ENCODE data around the gene AKAP1. TPM values are rescaled to one million over a fixed set of nuclear protein-coding genes. Genes with fewer than 3 reads are reported as not detected.

The AKAP1 gene
- polyA plus RNA-seq, 1 donor (not counting 4 experiments of a cell fraction or from before 2014, with no cell fraction given) = 24.1 TPM

DNA sequence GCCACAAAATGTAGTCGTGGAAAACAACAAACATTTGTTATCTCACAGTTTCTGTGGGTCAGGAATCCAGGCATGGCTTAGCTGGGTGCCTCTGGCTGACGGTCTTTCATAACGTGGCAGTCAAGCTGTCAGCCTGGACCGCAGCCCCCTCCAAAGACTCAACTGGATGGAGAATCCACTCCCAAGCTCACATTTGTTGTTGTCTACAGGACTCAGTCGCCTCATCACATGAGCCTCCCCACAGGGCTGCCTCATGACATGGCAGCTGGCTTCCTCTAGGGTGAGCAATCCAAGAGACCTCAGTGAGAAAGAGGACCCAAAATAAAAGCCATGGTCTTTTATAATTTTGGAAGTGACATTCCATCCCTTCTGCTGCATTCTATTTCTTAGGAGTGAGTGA lies 34.7 kb upstream of the AKAP1 start:
- Histone ChIP-seq H3K4me3 (ENCODE audit: control insufficient read depth in 2 of 3, extremely low read depth in 1 of 3, insufficient read depth in 2 of 3, low read depth in 1 of 3, low read length in 3 of 3) (no peak overlapping the region), H3K9me3 (ENCODE audit: control insufficient read depth, low read depth, low read length) (no peaks in the 10 kb centered on the region), H3K27me3 (ENCODE audit: control insufficient read depth, extremely low read depth, insufficient read depth, low read length) (peaks cover 15% of the 10 kb centered on the region), H3K4me2 (ENCODE audit: control insufficient read depth, extremely low read depth, insufficient read depth, low read depth, low read length) (no peak overlapping the region), H3K36me3 (ENCODE audit: control insufficient read depth in 2 of 2, extremely low read depth in 1 of 2, insufficient read depth in 2 of 2, low read length in 2 of 2) (no peaks in the 10 kb centered on the region), H3K4me1 (ENCODE audit: control insufficient read depth, extremely low read depth, insufficient read depth, low read length) (peaks cover 29% of the 10 kb centered on the region), H3K27ac (ENCODE audit: control insufficient read depth, insufficient read depth, low read length) (no peak overlapping the region), H3K79me2 (ENCODE audit: control insufficient read depth, insufficient read depth, low read length) (no peaks in the 10 kb centered on the region), H3K9ac (ENCODE audit: control insufficient read depth, extremely low read depth, insufficient read depth, low read length) (no peak overlapping the region), H4K20me1 (ENCODE audit: control insufficient read depth, extremely low read depth, insufficient read depth, low read length) (no peaks in the 10 kb centered on the region), H3K9me1 (ENCODE audit: control insufficient read depth, extremely low read depth, insufficient read depth, low read length) (no peaks in the 10 kb centered on the region), H2AFZ (ENCODE audit: control insufficient read depth, low read length) (no peak overlapping the region)
- FAIRE-seq (no peak), DNase-seq (ENCODE audit: low read depth, low spot score) (no peak)
- dilution Hi-C loops (cut with MboI; ENCODE audit: extremely low pct_ligation_motif_present, low sequenced_read_pairs) = no loop called here
- TF ChIP-seq, protein P1, sequence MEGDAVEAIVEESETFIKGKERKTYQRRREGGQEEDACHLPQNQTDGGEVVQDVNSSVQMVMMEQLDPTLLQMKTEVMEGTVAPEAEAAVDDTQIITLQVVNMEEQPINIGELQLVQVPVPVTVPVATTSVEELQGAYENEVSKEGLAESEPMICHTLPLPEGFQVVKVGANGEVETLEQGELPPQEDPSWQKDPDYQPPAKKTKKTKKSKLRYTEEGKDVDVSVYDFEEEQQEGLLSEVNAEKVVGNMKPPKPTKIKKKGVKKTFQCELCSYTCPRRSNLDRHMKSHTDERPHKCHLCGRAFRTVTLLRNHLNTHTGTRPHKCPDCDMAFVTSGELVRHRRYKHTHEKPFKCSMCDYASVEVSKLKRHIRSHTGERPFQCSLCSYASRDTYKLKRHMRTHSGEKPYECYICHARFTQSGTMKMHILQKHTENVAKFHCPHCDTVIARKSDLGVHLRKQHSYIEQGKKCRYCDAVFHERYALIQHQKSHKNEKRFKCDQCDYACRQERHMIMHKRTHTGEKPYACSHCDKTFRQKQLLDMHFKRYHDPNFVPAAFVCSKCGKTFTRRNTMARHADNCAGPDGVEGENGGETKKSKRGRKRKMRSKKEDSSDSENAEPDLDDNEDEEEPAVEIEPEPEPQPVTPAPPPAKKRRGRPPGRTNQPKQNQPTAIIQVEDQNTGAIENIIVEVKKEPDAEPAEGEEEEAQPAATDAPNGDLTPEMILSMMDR (optimal IDR thresholded peaks at IDR 0.05 in 1 of 3, IDR thresholded peaks at IDR 0.05 in 1 of 3, conservative IDR thresholded peaks at IDR 0.05 in 1 of 3; ENCODE audit: extremely low read depth in 1 of 3, insufficient read depth in 2 of 3, low read length in 3 of 3) = no peak
- TF ChIP-seq EZH2 (IDR thresholded peaks at IDR 0.05; ENCODE audit: low read length) = no peak

DNA sequence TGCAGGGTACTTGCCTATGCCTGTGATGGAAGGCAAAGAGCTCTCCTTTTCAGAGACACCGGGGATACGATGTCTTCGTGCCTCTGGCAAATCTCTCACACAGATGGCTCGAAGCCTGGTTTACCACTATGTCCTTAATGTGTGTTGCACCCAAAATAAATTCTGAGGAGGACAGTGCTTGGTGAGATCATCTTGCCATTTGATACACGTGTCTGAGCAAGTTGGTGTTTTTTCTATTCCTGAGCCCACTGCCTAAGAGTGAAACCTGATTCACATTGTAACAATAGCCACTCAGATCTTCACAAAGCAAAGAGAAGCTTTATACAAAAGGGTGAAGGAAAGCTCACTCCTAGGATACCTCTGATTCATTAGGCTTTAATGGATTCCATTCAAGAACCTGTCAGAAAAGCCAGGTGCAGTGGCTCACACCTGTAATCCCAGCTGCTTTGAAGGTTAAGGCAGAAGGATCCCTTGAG lies 33.1 kb upstream of the AKAP1 start:
- H3K9me3 ChIP-seq (ENCODE audit: control insufficient read depth, low read depth, low read length) = no peaks in the 10 kb centered on the region

DNA sequence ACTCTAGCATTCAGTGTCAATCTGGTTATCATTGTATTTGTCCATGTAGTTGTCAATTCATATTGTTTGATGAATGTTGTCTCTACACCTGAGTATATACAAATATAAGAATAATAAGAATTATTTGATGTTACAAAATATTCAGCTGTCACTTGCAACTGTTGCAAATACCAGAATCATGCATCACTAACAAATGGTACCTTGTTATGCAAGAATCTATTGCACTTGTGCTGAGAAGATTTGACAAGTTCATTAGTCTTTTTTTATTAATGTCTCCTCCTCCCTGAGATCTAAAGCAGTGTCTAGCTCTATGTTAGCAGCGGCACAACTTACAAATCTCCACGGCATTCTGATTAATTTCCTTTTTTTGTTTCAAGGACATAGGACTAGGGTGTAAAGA lies 22.2 kb upstream of the AKAP1 start:
- Histone ChIP-seq H3K4me3 (ENCODE audit: control insufficient read depth in 2 of 3, extremely low read depth in 1 of 3, insufficient read depth in 2 of 3, low read depth in 1 of 3, low read length in 3 of 3) (no peak overlapping the region), H3K27me3 (ENCODE audit: control insufficient read depth, extremely low read depth, insufficient read depth, low read length) (no peaks in the 10 kb centered on the region), H3K4me2 (ENCODE audit: control insufficient read depth, extremely low read depth, insufficient read depth, low read depth, low read length) (no peak overlapping the region), H3K36me3 (ENCODE audit: control insufficient read depth in 2 of 2, extremely low read depth in 1 of 2, insufficient read depth in 2 of 2, low read length in 2 of 2) (no peaks in the 10 kb centered on the region), H3K9me1 (ENCODE audit: control insufficient read depth, extremely low read depth, insufficient read depth, low read length) (no peaks in the 10 kb centered on the region), H4K20me1 (ENCODE audit: control insufficient read depth, extremely low read depth, insufficient read depth, low read length) (no peaks in the 10 kb centered on the region), H3K9me3 (ENCODE audit: control insufficient read depth, low read depth, low read length) (no peaks in the 10 kb centered on the region), H3K9ac (ENCODE audit: control insufficient read depth, extremely low read depth, insufficient read depth, low read length) (no peak overlapping the region), H3K79me2 (ENCODE audit: control insufficient read depth, insufficient read depth, low read length) (no peaks in the 10 kb centered on the region), H3K27ac (ENCODE audit: control insufficient read depth, insufficient read depth, low read length) (no peak overlapping the region), H3K4me1 (ENCODE audit: control insufficient read depth, extremely low read depth, insufficient read depth, low read length) (no peaks in the 10 kb centered on the region), H2AFZ (ENCODE audit: control insufficient read depth, low read length) (no peak overlapping the region)
- FAIRE-seq (no peak), DNase-seq (ENCODE audit: low read depth, low spot score) (no peak)
- dilution Hi-C loops (cut with MboI; ENCODE audit: extremely low pct_ligation_motif_present, low sequenced_read_pairs) = no loop called here
- TF ChIP-seq EZH2 (IDR thresholded peaks at IDR 0.05; ENCODE audit: low read length) = no peak
- TF ChIP-seq, protein P1 (optimal IDR thresholded peaks at IDR 0.05 in 1 of 3, IDR thresholded peaks at IDR 0.05 in 1 of 3, conservative IDR thresholded peaks at IDR 0.05 in 1 of 3; ENCODE audit: extremely low read depth in 1 of 3, insufficient read depth in 2 of 3, low read length in 3 of 3) = no peak

More for the DNA sequence above, 33.1 kb upstream of the AKAP1 start:
- Histone ChIP-seq H3K27ac (ENCODE audit: control insufficient read depth, insufficient read depth, low read length) (no peak overlapping the region), H3K27me3 (ENCODE audit: control insufficient read depth, extremely low read depth, insufficient read depth, low read length) (no peaks in the 10 kb centered on the region), H4K20me1 (ENCODE audit: control insufficient read depth, extremely low read depth, insufficient read depth, low read length) (no peaks in the 10 kb centered on the region), H3K9me1 (ENCODE audit: control insufficient read depth, extremely low read depth, insufficient read depth, low read length) (no peaks in the 10 kb centered on the region), H3K9ac (ENCODE audit: control insufficient read depth, extremely low read depth, insufficient read depth, low read length) (no peak overlapping the region), H3K79me2 (ENCODE audit: control insufficient read depth, insufficient read depth, low read length) (no peaks in the 10 kb centered on the region), H3K4me2 (ENCODE audit: control insufficient read depth, extremely low read depth, insufficient read depth, low read depth, low read length) (peak overlapping the region; percentile 46), H3K4me3 (ENCODE audit: control insufficient read depth in 2 of 3, extremely low read depth in 1 of 3, insufficient read depth in 2 of 3, low read depth in 1 of 3, low read length in 3 of 3) (no peak overlapping the region), H2AFZ (ENCODE audit: control insufficient read depth, low read length) (no peak overlapping the region), H3K4me1 (ENCODE audit: control insufficient read depth, extremely low read depth, insufficient read depth, low read length) (peaks cover 23% of the 10 kb centered on the region), H3K36me3 (ENCODE audit: control insufficient read depth in 2 of 2, extremely low read depth in 1 of 2, insufficient read depth in 2 of 2, low read length in 2 of 2) (no peaks in the 10 kb centered on the region)
- no peak for TF ChIP-seq EZH2 (IDR thresholded peaks at IDR 0.05; ENCODE audit: low read length)
- FAIRE-seq = peak; percentile 84
- dilution Hi-C loops (cut with MboI; ENCODE audit: extremely low pct_ligation_motif_present, low sequenced_read_pairs) = no loop called here
- DNase-seq (ENCODE audit: low read depth, low spot score) = peak; percentile 15
